PC-9 (cell line): ENCODE data around the gene SMYD2. TPM values are rescaled to one million over a fixed set of nuclear protein-coding genes. Genes with fewer than 3 reads are reported as not detected.

Source experiments
- BruUV-seq: library from RNA; stranded (reverse); fragments of 400-500 nt; replicated peaks from 2 replicates; lab custom pipeline; 2021; lab: Mats Ljungman, UMichigan
- CTCF ChIA-PET: fragments of 300-600 bp; sonication (Branson Sonifier 250); formaldehyde crosslinking; loops from one replicate; lab custom pipeline; 2022; ENCODE audit warnings: antibody characterized with exemption; lab: Charles Lee
- POLR2A ChIA-PET: fragments of 300-600 bp; sonication (Branson Sonifier 250); formaldehyde crosslinking; loops from one replicate; lab custom pipeline; 2022; ENCODE audit warnings: antibody characterized with exemption; ENCODE audit not compliant: unreplicated experiment; lab: Charles Lee
- DNase-seq, 2 experiments: peaks; one replicate each; pipeline versions ENCODE4 v3.0.0 to v3.0.0-alpha.2; 2015 to 2022; ENCODE audit warnings: mixed read lengths in 1 of 2
- H2AFZ ChIP-seq: fragments of 200-600 bp; sonication (generic); 2 replicates; pipeline ENCODE4 v1.8.1; 2017; ENCODE audit warnings: antibody characterized with exemption
- H3F3A ChIP-seq: fragments of 200-600 bp; sonication (generic); 2 replicates; pipeline ENCODE4 v1.8.1; 2017; ENCODE audit warnings: antibody characterized with exemption, mild to moderate bottlenecking, low read depth; ENCODE audit not compliant: insufficient read depth
- H3K27ac ChIP-seq: fragments of 200-600 bp; sonication (generic); 2 replicates; pipeline ENCODE4 v1.6.1; 2016; ENCODE audit warnings: mixed run types
- H3K27me3 ChIP-seq: fragments of 200-600 bp; sonication (generic); 2 replicates; pipeline ENCODE4 v1.6.1; 2016; ENCODE audit warnings: low read depth, mixed run types; ENCODE audit not compliant: insufficient read depth
- H3K36me3 ChIP-seq: fragments of 200-600 bp; sonication (generic); 2 replicates; pipeline ENCODE4 v1.6.1; 2016; ENCODE audit warnings: low read depth, mixed run types
- H3K4me1 ChIP-seq: fragments of 200-600 bp; sonication (generic); replicated peaks from 2 replicates; pipeline ENCODE4 v1.6.1; 2016; ENCODE audit warnings: mixed run types; ENCODE audit not compliant: insufficient read depth
- H3K4me2 ChIP-seq: fragments of 200-600 bp; sonication (generic); 2 replicates; pipeline ENCODE4 v1.6.1; 2017; ENCODE audit warnings: mixed run types
- H3K4me3 ChIP-seq: fragments of 200-600 bp; sonication (generic); 2 replicates; pipeline ENCODE4 v1.6.1; 2016; ENCODE audit warnings: mixed run types
- H3K79me2 ChIP-seq: fragments of 200-600 bp; sonication (generic); 2 replicates; pipeline ENCODE4 v1.6.1; 2017; ENCODE audit warnings: low read depth, mixed run types
- H3K9me2 ChIP-seq: fragments of 200-600 bp; sonication (generic); 2 replicates; pipeline ENCODE4 v1.8.1; 2017; ENCODE audit warnings: mild to moderate bottlenecking; ENCODE audit not compliant: insufficient read depth
- H3K9me3 ChIP-seq: fragments of 200-600 bp; sonication (generic); 2 replicates; pipeline ENCODE4 v1.8.1; 2016; ENCODE audit warnings: low read depth; ENCODE audit not compliant: insufficient read depth
- H4K20me1 ChIP-seq: fragments of 200-600 bp; sonication (generic); 2 replicates; pipeline ENCODE4 v1.8.1; 2017; ENCODE audit not compliant: insufficient read depth
- CTCF ChIP-seq: fragments of 200-600 bp; sonication (generic); conservative IDR thresholded peaks from 2 replicates; pipeline ENCODE4 v1.6.1; 2017; ENCODE audit warnings: mixed run types, antibody characterized with exemption, mild to moderate bottlenecking, moderate library complexity
- EZH2 ChIP-seq: fragments of 200-600 bp; sonication (generic); IDR thresholded peaks from 2 replicates; pipeline ENCODE4 v1.8.0; 2017; ENCODE audit warnings: antibody characterized with exemption, low read depth
- intact Hi-C: fragments of 100-400 bp; cut with micrococcal nuclease; formaldehyde crosslinking; loops from one replicate; pipeline ENCODE4 v1.10.0; 2022; ENCODE audit not compliant: unreplicated experiment
- total RNA-seq: library from RNA; stranded (reverse); gene quantifications from 2 replicates; pipeline ENCODE4 v1.2.3, GENCODE V29; 2021

The SMYD2 gene
- total RNA-seq, 1 experiment from 2014 or later = 36.4 TPM

GRCh38 chr1:214303141-214303930 is 22.4 kb downstream of the SMYD2 start:
- intact Hi-C loops = no loop called here
- no peak overlapping the region for H3K4me2 ChIP-seq
- POLR2A ChIA-PET = interaction anchor here (0.6 kb wide), 1 partner anchor 22 kb away, joined by 7 read pairs; the partner anchor contains the start of gene SMYD2

GRCh38 chr1:214305164-214305751 is 24.3 kb downstream of the SMYD2 start:
- no peaks in the 10 kb centered on the region for H3K9me3 ChIP-seq
- no peak overlapping the region for H3K27ac ChIP-seq
- H3K9me2 ChIP-seq = no peaks in the 10 kb centered on the region
- no peaks in the 10 kb centered on the region for H3K4me1 ChIP-seq
- no peaks in the 10 kb centered on the region for H3K79me2 ChIP-seq
- no peak overlapping the region for H3K4me3 ChIP-seq
- H3K4me2 ChIP-seq = no peak overlapping the region
- POLR2A ChIA-PET = no interaction called here
- H3F3A ChIP-seq = no peaks in the 10 kb centered on the region
- H3K27me3 ChIP-seq = no peaks in the 10 kb centered on the region
- no TSS peak for BruUV-seq
- no peaks in the 10 kb centered on the region for H3K36me3 ChIP-seq
- intact Hi-C loops = no loop called here
- no peak overlapping the region for H2AFZ ChIP-seq
- no peaks in the 10 kb centered on the region; the same call in 1 of the 2 replicates for H4K20me1 ChIP-seq
- no peak for DNase-seq
- CTCF ChIA-PET = interaction anchor here (0.9 kb wide), 1 partner anchor 93 kb away, joined by 5 read pairs; no protein-coding TSS in a partner anchor
- TF ChIP-seq CTCF (no peak), EZH2 (no peak)

More at GRCh38 chr1:214303141-214303930, 22.4 kb downstream of the SMYD2 start:
- Histone ChIP-seq H3K36me3 (no peaks in the 10 kb centered on the region), H3K27ac (no peak overlapping the region), H2AFZ (no peak overlapping the region), H3K4me3 (no peak overlapping the region), H4K20me1 (no peaks in the 10 kb centered on the region; the same call in 1 of the 2 replicates), H3K79me2 (peaks cover 7% of the 10 kb centered on the region; the same call in 1 of the 2 replicates), H3F3A (no peaks in the 10 kb centered on the region), H3K9me3 (no peaks in the 10 kb centered on the region), H3K4me1 (no peaks in the 10 kb centered on the region), H3K9me2 (no peaks in the 10 kb centered on the region), H3K27me3 (no peaks in the 10 kb centered on the region)
- BruUV-seq = no TSS peak
- CTCF ChIA-PET = no interaction called here
- TF ChIP-seq CTCF (no peak), EZH2 (no peak)
- no peak for DNase-seq

GRCh38 chr1:214306269-214306668 is 25.3 kb downstream of the SMYD2 start:
- no peaks in the 10 kb centered on the region for H3K79me2 ChIP-seq
- ChIA-PET POLR2A (no interaction called here), CTCF (no interaction called here)

More at GRCh38 chr1:214306269-214306668, 25.3 kb downstream of the SMYD2 start:
- H3K27ac ChIP-seq = no peak overlapping the region
- no peak overlapping the region for H3K4me3 ChIP-seq
- H3F3A ChIP-seq = no peaks in the 10 kb centered on the region
- no peaks in the 10 kb centered on the region for H3K27me3 ChIP-seq
- H3K9me3 ChIP-seq = no peaks in the 10 kb centered on the region
- no peaks in the 10 kb centered on the region for H3K9me2 ChIP-seq
- no TSS peak for BruUV-seq
- H2AFZ ChIP-seq = no peak overlapping the region
- H3K36me3 ChIP-seq = no peaks in the 10 kb centered on the region
- H3K4me1 ChIP-seq = no peaks in the 10 kb centered on the region
- TF ChIP-seq EZH2 = no peak
- no peak for TF ChIP-seq CTCF
- no peak overlapping the region for H3K4me2 ChIP-seq
- no peaks in the 10 kb centered on the region; the same call in 1 of the 2 replicates for H4K20me1 ChIP-seq
- DNase-seq = no peak
- intact Hi-C loops = no loop called here
